Ishikawa (cell line): Measurements from ENCODE around the gene SERINC5.

Experiments
- CREB1 ChIP-seq: IDR thresholded peaks from 2 replicates; pipeline ENCODE4 v1.6.1; 2012; ENCODE audit warnings: low read depth
- EGR1 ChIP-seq: IDR thresholded peaks from 2 replicates; pipeline ENCODE4 v1.6.1; 2012
- EP300 ChIP-seq: IDR thresholded peaks from 2 replicates; pipeline ENCODE4 v1.6.1; 2012; ENCODE audit warnings: borderline replicate concordance
- FOXM1 ChIP-seq: IDR thresholded peaks from 2 replicates; pipeline ENCODE4 v1.6.1; 2012; ENCODE audit warnings: low read depth, borderline replicate concordance
- RAD21 ChIP-seq: IDR thresholded peaks from 2 replicates; pipeline ENCODE4 v1.6.1; 2012; ENCODE audit warnings: low read depth
- YY1 ChIP-seq: IDR thresholded peaks from 2 replicates; pipeline ENCODE4 v1.6.1; 2012; ENCODE audit warnings: low read depth
- TF ChIP-seq, protein P1 (sequence below): IDR thresholded peaks from 2 replicates; pipeline ENCODE4 v1.6.1; 2012
- TF ChIP-seq, protein P2 (sequence below): IDR thresholded peaks from 2 replicates; pipeline ENCODE4 v1.6.1; 2012
- TF ChIP-seq, protein P3 (sequence below): IDR thresholded peaks from 2 replicates; pipeline ENCODE4 v1.6.1; 2012; ENCODE audit warnings: low read depth, mild to moderate bottlenecking

- TF ChIP-seq, protein P1, sequence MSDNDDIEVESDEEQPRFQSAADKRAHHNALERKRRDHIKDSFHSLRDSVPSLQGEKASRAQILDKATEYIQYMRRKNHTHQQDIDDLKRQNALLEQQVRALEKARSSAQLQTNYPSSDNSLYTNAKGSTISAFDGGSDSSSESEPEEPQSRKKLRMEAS, result no peak
- no peak for TF ChIP-seq FOXM1
- TF ChIP-seq, protein P2, sequence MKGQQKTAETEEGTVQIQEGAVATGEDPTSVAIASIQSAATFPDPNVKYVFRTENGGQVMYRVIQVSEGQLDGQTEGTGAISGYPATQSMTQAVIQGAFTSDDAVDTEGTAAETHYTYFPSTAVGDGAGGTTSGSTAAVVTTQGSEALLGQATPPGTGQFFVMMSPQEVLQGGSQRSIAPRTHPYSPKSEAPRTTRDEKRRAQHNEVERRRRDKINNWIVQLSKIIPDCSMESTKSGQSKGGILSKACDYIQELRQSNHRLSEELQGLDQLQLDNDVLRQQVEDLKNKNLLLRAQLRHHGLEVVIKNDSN, result no peak
- TF ChIP-seq EP300, result no peak
- TF ChIP-seq, protein P3, sequence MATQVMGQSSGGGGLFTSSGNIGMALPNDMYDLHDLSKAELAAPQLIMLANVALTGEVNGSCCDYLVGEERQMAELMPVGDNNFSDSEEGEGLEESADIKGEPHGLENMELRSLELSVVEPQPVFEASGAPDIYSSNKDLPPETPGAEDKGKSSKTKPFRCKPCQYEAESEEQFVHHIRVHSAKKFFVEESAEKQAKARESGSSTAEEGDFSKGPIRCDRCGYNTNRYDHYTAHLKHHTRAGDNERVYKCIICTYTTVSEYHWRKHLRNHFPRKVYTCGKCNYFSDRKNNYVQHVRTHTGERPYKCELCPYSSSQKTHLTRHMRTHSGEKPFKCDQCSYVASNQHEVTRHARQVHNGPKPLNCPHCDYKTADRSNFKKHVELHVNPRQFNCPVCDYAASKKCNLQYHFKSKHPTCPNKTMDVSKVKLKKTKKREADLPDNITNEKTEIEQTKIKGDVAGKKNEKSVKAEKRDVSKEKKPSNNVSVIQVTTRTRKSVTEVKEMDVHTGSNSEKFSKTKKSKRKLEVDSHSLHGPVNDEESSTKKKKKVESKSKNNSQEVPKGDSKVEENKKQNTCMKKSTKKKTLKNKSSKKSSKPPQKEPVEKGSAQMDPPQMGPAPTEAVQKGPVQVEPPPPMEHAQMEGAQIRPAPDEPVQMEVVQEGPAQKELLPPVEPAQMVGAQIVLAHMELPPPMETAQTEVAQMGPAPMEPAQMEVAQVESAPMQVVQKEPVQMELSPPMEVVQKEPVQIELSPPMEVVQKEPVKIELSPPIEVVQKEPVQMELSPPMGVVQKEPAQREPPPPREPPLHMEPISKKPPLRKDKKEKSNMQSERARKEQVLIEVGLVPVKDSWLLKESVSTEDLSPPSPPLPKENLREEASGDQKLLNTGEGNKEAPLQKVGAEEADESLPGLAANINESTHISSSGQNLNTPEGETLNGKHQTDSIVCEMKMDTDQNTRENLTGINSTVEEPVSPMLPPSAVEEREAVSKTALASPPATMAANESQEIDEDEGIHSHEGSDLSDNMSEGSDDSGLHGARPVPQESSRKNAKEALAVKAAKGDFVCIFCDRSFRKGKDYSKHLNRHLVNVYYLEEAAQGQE, result no peak
- no peak for TF ChIP-seq CREB1
- no peak for TF ChIP-seq RAD21
- TF ChIP-seq EGR1, result no peak
- no peak for TF ChIP-seq YY1
Observed at GRCh38 chr5:80191397-80191796, 64.5 kb downstream of the SERINC5 start.
